NCI-H345 treated with DMSO at 0.1 percent for 48 hours (cell line): ENCODE measurements around the gene CEP128.
"Not testable (repeated sequence)": the region's sequence is repeated elsewhere in the genome, so short reads cannot be mapped to it uniquely, and the experiment has no call there.

Source experiments
- DNase-seq: peaks from one replicate; lab custom pipeline; 2025; ENCODE audit not compliant: unreplicated experiment; lab: John Stamatoyannopoulos, UW

Gene CEP128

GRCh38 chr14:80954687-80955299, 13.3 kb upstream of the CEP128 start:
- DNase-seq = peak; percentile 79

DNA sequence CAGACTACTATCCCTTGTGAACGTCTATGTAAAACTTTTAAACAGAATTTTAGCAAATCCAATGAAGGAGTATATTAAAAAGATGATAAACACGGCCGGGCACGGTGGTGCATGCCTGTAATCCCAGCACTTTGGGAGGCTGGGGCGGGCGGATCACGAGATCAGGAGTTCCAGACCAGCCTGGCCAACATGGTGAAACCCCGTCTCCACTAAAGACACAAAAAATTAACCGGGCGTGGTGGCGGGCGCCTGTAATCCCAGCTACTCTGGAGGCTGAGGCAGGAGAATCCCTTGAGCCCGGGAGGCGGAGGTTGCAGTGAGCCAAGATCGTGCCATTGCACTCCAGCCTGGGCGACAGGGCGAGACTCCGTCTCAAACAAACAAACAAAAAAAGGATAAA, 11.7 kb upstream of the CEP128 start:
- not testable (repeated sequence) for DNase-seq

GRCh38 chr14:80951491-80951890, 10.0 kb upstream of the CEP128 start:
- DNase-seq = no peak

DNA sequence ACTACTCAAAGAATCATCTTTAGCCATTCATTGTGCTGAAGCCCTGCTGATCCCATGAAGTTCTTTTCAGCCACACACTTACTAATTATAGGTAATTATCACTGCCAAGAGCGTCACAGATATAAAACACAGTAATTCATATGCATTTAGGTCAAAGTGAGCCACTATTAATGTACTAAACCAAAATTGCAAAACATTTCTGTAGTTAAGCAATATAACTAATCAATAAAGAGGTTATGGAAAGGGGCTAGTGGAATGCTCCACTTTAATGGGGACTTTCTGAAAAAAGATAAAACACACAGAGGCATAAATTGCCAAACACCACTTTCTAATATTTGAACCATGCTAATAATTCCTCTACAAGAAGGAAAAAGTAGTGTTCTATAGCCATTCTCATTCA, 6.8 kb upstream of the CEP128 start:
- DNase-seq = no peak

GRCh38 chr14:80946797-80947196, 5.3 kb upstream of the CEP128 start:
- DNase-seq = no peak

DNA sequence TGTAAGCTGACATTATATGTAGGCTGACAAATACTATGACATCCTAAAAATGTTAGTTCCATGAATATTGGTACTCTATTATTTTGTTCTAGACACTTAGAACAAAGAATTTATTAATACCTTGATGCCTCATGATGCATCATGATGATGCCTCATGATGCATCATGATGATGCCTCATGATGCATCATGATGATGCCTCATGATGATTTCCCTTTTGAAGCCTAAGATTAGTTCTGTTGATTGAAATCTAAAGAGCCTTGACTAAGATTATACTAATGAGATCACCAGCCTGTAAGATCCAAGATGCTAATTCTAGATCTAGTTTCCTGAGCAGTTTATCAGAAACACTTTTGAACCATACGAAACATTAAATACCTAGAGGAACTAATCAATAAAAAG, 4.6 kb upstream of the CEP128 start:
- DNase-seq = no peak

GRCh38 chr14:80944861-80945617, 3.5 kb upstream of the CEP128 start:
- DNase-seq = no peak

DNA sequence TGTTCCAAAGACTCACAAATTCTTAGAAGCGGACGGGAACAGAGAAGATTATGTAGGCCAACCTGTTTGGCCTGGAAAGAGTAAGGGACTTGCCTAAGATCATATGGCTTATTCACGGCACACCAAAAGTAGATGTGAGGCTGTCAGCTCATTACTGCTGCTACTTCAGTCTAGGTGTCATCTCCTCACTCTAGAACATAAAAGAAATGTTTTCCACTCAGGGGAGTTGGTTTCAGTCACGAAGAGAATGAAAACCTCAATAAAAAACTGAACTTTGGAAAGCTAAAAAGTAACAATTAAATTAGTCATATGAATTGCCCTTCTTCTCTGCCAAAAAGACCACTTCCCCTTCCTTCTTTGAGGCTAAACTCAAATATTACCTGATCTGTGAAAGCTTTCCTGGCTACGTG, 658 bp upstream of the CEP128 start:
- DNase-seq = no peak

DNA sequence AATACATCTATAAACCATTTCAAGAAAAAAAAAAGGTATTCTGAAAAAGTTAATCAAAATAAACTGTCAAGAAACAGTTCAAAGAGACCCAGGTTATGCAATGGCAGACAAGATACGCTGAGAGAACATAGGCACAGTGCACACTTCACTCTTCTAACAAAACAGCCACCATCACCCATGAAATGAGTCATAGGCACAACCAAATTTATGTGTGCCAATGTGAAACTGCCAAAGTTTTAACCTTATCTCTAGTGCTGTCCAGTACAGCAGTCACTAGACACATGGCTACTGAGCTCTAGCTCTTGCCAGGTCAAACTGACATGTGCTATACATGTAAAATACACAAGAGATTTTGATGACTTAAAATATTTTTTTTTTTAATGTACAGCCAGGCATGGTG, 1.4 kb downstream of the CEP128 start:
- DNase-seq = no peak

DNA sequence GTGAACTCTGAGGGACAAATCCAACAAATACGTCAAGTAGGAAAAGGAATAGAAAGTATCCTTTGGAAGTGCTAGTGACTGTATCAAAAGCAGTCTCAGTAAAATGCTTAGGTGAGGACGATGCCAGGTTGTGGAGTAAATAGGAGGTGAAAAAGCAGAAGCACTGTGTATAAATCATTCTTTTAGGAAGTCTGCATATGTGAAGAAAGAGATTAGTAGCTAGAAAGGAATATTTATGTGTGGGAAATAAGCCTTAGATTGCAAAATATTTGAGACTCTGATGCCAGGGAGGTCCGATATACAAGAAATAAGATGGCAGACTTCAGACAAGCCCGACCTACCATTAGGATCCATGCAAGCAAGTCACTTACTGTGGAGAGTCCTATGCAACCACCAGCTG, 7.9 kb downstream of the CEP128 start:
- DNase-seq = no peak

DNA sequence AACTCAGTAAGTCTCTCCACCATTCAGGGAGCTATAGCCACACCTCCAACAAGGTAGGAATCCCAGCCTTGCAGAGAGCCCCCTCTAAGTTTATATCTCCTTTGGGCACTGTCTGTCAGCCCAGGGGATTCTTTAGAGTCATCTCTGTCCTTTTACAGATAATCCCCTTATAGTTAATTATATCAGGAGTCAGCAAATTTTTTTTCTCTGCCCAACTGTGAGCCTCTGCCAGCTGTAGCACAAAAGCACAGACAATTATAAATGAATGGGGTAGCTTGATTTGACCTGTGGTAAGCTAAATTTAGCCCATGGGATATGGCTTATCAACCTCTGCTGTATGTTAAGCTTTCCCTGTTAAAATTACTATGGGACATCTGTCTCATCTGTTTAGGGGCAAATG, 8.3 kb downstream of the CEP128 start:
- DNase-seq = no peak

- no peak for DNase-seq
Observed at GRCh38 chr14:80930836-80931389, 10.6 kb downstream of the CEP128 start.

- DNase-seq = no peak
Observed at GRCh38 chr14:80930095-80930494, 11.4 kb downstream of the CEP128 start.

GRCh38 chr14:80927083-80927989, 14.2 kb downstream of the CEP128 start:
- no peak for DNase-seq

- no peak for DNase-seq
Observed at GRCh38 chr14:80926397-80927082, 15.0 kb downstream of the CEP128 start.

- no peak for DNase-seq
Observed at GRCh38 chr14:80924365-80925103, 17.0 kb downstream of the CEP128 start.

- no peak for DNase-seq
Observed at GRCh38 chr14:80923368-80923767, 18.2 kb downstream of the CEP128 start.

- no peak for DNase-seq
Observed at GRCh38 chr14:80919622-80920021, 21.9 kb downstream of the CEP128 start.

DNA sequence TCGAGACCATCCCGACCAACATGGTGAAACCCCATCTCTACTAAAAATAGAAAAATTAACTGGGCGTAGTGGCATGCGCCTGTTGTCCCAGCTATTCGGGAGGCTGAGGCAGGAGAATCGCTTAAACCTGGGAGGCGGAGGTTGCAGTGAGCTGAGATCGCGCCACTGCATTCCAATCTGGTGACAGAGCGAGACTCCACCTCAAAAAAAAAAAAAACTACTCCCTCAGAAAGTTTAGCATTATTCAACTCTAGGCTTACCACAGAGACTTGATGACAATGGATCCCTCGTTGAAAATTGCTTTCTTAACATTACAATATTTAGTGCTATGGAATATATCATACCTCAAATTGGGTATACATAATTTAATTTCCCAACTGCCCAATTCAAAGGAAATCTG, 29.5 kb downstream of the CEP128 start:
- DNase-seq = not testable (repeated sequence)

GRCh38 chr14:80906946-80907345, 34.6 kb downstream of the CEP128 start:
- DNase-seq = no peak
